Measurements from ENCODE around the gene FCGR1A.
"Not testable (repeated sequence)": the region's sequence is repeated elsewhere in the genome, so short reads cannot be mapped to it uniquely, and the experiment has no call there.

GRCh38 chr1:149812893-149813801 lies 30.7 kb downstream of the FCGR1A start:
- TF ChIP-seq EZH2 (IDR thresholded peaks at IDR 0.05); FOXP2 (optimal IDR thresholded peaks at IDR 0.05; ENCODE audit: control extremely low read depth, extremely low read length, insufficient read depth): not testable (repeated sequence)
- TF ChIP-seq POLR2AphosphoS5 (IDR thresholded peaks at IDR 0.05; ENCODE audit: borderline replicate concordance, low read depth, low read length) = peak; percentile 74
